H1 (cell line): Measurements from ENCODE around the gene PID1.

Experiments used
- CBX8 ChIP-seq: fragments of 300-800, 300-1000 bp; sonication (generic); IDR thresholded peaks from 2 replicates; pipeline ENCODE4 v1.7.1; 2016; ENCODE audit warnings: low read depth, low read length, borderline replicate concordance
- EP300 ChIP-seq, 2 experiments: IDR thresholded peaks; 1 replicate in 1 of 2; 2 replicates in 1 of 2; pipeline ENCODE4 v1.6.1; 2011 to 2012; ENCODE audit warnings: low read depth in 2 of 2, low read length in 2 of 2, mild to moderate bottlenecking in 2 of 2, borderline replicate concordance in 1 of 2, inconsistent platforms in 1 of 2, moderate library complexity in 1 of 2
- EZH2 ChIP-seq: fragments of 200-600 bp; sonication (generic); IDR thresholded peaks from 2 replicates; pipeline ENCODE4 v1.7.1; 2012; ENCODE audit warnings: low read depth, mild to moderate bottlenecking, moderate library complexity, low read length, inconsistent platforms; ENCODE audit not compliant: severe bottlenecking
- FOSL1 ChIP-seq: IDR thresholded peaks from 2 replicates; pipeline ENCODE4 v1.6.1; 2011; ENCODE audit warnings: mild to moderate bottlenecking, low read depth, low read length, moderate library complexity; ENCODE audit not compliant: insufficient read depth
- HDAC2 ChIP-seq, 2 experiments: fragments of 300-600 bp in 1 of 2; sonication (generic) in 1 of 2; IDR thresholded peaks; 2 replicates each; pipeline ENCODE4 v1.6.1; 2011 to 2012; ENCODE audit warnings: low read depth in 2 of 2, low read length in 2 of 2, mild to moderate bottlenecking in 2 of 2, moderate library complexity in 2 of 2, borderline replicate concordance in 1 of 2, inconsistent platforms in 1 of 2
- HDAC6 ChIP-seq: IDR thresholded peaks from one replicate; pipeline ENCODE4 v1.7.1; 2012; ENCODE audit warnings: low read depth, mild to moderate bottlenecking, inconsistent platforms, low read length, moderate library complexity
- KDM1A ChIP-seq: fragments of 200-600, 300-600 bp; sonication (generic); IDR thresholded peaks from 2 replicates; pipeline ENCODE4 v1.7.1; 2016; ENCODE audit warnings: mild to moderate bottlenecking, low read length, borderline replicate concordance
- POLR2A ChIP-seq, 2 experiments: IDR thresholded peaks; 1 replicate in 1 of 2; 2 replicates in 1 of 2; pipeline ENCODE4 v1.6.1; 2011; ENCODE audit warnings: low read depth in 2 of 2, low read length in 2 of 2, mild to moderate bottlenecking in 2 of 2; ENCODE audit errors: control extremely low read depth in 1 of 2
- RBBP5 ChIP-seq: IDR thresholded peaks from 2 replicates; pipeline ENCODE4 v1.7.1; 2012; ENCODE audit warnings: low read depth, mild to moderate bottlenecking, inconsistent platforms, low read length, moderate library complexity, borderline replicate concordance
- RFX5 ChIP-seq: IDR thresholded peaks from 2 replicates; pipeline ENCODE4 v1.6.1; 2011; ENCODE audit warnings: low read depth, low read length, improper control_type of control experiment, borderline replicate concordance
- TAF1 ChIP-seq: IDR thresholded peaks from 2 replicates; pipeline ENCODE4 v1.6.1; 2011; ENCODE audit warnings: mild to moderate bottlenecking, low read depth, low read length
- ZNF274 ChIP-seq: IDR thresholded peaks from 2 replicates; pipeline ENCODE4 v1.7.0; 2012; ENCODE audit warnings: low read length, borderline replicate concordance; ENCODE audit errors: extremely low read depth

DNA sequence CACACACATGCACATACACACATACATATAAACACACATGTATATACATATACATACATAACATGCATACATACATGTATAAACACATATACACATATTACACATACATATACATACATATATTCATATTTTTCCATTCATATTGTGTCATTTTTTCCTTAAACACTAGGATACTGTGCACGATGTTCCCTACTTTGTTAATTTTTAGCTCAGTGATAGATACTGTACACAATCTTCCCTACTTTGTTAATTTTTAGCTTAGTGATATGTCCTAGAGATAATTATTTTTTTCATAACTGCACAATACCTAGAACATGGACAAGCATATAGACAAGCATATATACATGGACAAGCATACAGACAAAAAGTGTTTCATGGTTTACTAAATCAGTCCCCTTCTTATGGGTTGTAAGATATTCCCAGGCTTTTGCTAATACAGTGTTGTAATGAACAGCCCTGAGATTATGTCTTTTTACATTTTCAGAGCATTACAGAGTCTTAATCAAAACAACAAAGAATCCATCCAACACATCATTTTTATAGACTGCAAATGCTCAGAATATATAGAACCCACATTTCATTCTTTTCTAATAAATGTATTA lies 75.6 kb downstream of the PID1 start:
- no peak for TF ChIP-seq RFX5
- no peak for TF ChIP-seq KDM1A
- no peak for TF ChIP-seq HDAC2 (IDR thresholded peaks at IDR 0.05; ENCODE audit: borderline replicate concordance in 1 of 2, low read depth in 2 of 2, low read length in 2 of 2)
- TF ChIP-seq EZH2 = no peak
- TF ChIP-seq EP300 (IDR thresholded peaks at IDR 0.05; ENCODE audit: borderline replicate concordance in 1 of 2, low read depth in 2 of 2, low read length in 2 of 2) = no peak
- no peak for TF ChIP-seq CBX8
- no peak for TF ChIP-seq ZNF274
- TF ChIP-seq TAF1 = no peak
- TF ChIP-seq RBBP5 = no peak
- TF ChIP-seq HDAC6 = no peak
- no peak for TF ChIP-seq FOSL1
- TF ChIP-seq POLR2A (IDR thresholded peaks at IDR 0.05; ENCODE audit: control extremely low read depth in 1 of 2, low read depth in 2 of 2, low read length in 2 of 2) = no peak
